Bronchial epithelial cell (primary cell): Measurements from ENCODE around the gene ACE. TPM values are rescaled to one million over a fixed set of nuclear protein-coding genes. Genes with fewer than 3 reads are reported as not detected.

Experiments used
- DNase-seq: peaks from one replicate; pipeline ENCODE4 v3.0.0-alpha.2; 2010; ENCODE audit warnings: low read depth
- FAIRE-seq: peaks from 2 replicates; lab custom pipeline; 2011; peaks lifted over from hg19 to GRCh38; lab: Jason Lieb, UNC
- H3K27me3 ChIP-seq: 2 replicates; pipeline ENCODE4 v1.5.1; 2011; ENCODE audit warnings: low read length; ENCODE audit not compliant: control insufficient read depth, insufficient read depth
- H3K36me3 ChIP-seq: 2 replicates; pipeline ENCODE4 v1.5.1; 2011; ENCODE audit warnings: low read length; ENCODE audit not compliant: control insufficient read depth, insufficient read depth
- H3K4me3 ChIP-seq: 2 replicates; pipeline ENCODE4 v1.5.1; 2011; ENCODE audit warnings: mild to moderate bottlenecking, low read depth, low read length, control low read depth
- total RNA-seq: library from RNA; depleted of rRNA; stranded (reverse); fragments of >200 nt; gene quantifications from 2 replicates; pipeline ENCODE4 v1.2.1, GENCODE V29; 2014
- TF ChIP-seq, protein P1 (sequence below): IDR thresholded peaks from 2 replicates; pipeline ENCODE4 v1.5.1; 2011; ENCODE audit warnings: mild to moderate bottlenecking, moderate library complexity, low read length, control low read depth, inconsistent platforms; ENCODE audit not compliant: insufficient read depth, severe bottlenecking

The ACE gene
- total RNA-seq, 1 donor from 2014 or later, result not detected

DNA sequence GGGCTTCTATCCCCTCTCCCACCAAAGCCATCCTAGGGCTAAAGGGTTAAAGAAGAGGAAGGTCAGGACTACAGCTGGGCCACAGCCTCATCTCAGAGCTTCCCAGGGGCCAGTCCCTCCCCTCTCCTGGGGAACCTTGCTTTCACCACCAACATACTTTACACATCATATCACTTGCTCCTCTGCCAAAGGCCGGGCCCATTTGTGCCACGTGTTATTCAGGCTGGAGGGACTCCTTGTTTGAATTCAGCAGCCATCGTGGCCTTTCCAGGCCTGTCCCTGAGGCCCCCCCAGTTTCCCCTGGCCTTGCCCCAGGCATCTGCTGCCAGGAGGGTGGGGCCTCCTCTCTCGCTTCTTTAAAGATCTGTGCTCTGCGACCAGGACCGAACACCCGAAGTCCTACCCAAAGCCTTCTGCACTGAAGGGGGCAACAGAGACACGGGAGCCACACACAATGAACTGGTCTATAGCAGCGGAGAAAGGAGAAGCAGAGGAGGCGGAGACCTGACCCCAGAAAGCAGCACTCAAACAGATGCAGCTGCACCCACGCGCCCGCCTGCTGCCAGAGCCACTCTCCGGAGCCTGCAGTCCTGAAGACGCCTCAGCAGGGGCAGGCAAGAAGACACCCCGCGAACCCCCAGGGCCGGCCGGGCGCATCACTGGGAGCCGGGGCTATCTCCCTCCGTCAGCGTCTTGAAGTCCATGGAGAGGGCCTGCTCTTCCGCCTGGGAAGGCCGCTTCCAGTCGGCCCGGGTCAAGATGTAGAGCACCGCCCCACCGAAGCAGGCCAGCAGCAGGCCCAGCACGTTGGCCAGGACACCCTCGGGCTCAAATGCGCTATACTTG is 42.9 kb upstream of the ACE start:
- DNase-seq, result peak; percentile 24
- Histone ChIP-seq H3K4me3 (no peak overlapping the region), H3K27me3 (no peaks in the 10 kb centered on the region), H3K36me3 (peaks cover 4% of the 10 kb centered on the region)
- no peak for FAIRE-seq
- TF ChIP-seq, protein P1, sequence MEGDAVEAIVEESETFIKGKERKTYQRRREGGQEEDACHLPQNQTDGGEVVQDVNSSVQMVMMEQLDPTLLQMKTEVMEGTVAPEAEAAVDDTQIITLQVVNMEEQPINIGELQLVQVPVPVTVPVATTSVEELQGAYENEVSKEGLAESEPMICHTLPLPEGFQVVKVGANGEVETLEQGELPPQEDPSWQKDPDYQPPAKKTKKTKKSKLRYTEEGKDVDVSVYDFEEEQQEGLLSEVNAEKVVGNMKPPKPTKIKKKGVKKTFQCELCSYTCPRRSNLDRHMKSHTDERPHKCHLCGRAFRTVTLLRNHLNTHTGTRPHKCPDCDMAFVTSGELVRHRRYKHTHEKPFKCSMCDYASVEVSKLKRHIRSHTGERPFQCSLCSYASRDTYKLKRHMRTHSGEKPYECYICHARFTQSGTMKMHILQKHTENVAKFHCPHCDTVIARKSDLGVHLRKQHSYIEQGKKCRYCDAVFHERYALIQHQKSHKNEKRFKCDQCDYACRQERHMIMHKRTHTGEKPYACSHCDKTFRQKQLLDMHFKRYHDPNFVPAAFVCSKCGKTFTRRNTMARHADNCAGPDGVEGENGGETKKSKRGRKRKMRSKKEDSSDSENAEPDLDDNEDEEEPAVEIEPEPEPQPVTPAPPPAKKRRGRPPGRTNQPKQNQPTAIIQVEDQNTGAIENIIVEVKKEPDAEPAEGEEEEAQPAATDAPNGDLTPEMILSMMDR, result no peak

DNA sequence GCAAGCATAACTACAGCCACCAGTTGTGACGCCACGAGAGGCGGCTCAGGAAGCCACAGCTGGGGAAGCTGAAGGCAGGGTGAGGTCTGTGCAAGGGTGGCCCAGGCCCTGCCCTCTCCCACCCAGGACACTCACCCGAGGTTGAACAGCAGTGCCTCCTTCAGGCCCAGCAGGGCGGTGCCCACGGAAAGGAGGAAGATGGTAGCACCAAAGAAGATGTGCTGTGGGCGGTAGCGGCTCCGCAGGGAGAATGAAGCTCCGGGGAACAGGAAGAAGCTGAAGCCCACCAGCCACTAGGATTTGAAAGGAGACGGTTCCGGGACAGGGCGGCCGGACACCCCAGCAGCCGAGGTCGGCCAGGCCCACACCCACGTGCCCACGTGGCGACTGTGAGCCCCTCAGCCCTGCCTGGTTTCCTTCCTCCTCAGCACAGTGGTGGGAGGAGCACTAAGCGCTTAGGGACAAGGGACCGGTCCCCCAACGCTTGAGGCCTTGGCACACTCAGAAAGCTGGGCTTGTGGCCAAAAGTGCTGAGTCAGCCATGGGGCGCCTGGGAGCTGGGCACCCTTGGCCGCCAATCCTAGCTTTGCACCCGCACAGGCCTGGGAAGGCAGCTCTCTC is 41.8 kb upstream of the ACE start:
- FAIRE-seq (no peak), DNase-seq (peak; percentile 76)
- H3K4me3 ChIP-seq, result no peak overlapping the region
- peaks cover 4% of the 10 kb centered on the region for H3K36me3 ChIP-seq
- H3K27me3 ChIP-seq, result no peaks in the 10 kb centered on the region
- TF ChIP-seq, protein P1, result peak; percentile 30

GRCh38 chr17:63435681-63436522 is 41.0 kb upstream of the ACE start:
- DNase-seq, result peak; percentile 31

DNA sequence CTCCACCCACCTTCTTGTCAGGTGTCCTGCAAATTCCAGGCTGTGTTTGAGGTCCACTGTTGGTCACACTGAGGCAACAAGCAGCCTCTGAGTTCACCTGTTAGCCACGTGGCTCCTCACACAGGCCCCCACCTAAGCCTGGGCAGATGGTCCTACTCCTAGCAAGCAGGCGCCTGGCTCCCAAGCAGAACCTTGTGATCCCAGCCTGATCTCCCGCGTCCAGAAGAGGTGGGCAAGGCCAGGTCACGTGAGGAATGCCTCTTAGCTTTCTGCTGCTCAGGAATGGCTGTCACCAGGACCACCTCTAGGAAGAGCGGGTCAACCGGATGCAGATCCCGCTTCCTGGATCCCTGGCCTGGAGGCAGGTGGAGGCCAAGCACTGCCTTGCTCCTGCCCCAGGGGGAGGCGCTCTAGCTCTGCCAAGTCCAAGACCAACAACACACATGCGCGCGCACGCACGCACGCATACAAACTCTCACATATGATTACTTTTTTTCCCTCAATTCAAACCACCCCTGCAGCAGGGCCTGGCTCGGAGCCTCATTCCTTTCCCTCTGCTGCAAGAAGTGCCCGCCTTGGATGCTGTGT is 40.2 kb upstream of the ACE start:
- DNase-seq (no peak), FAIRE-seq (no peak)
- TF ChIP-seq, protein P1, result no peak

More at GRCh38 chr17:63435681-63436522, 41.0 kb upstream of the ACE start:
- FAIRE-seq, result no peak
- Histone ChIP-seq H3K36me3 (peaks cover 4% of the 10 kb centered on the region), H3K27me3 (no peaks in the 10 kb centered on the region), H3K4me3 (no peak overlapping the region)
- TF ChIP-seq, protein P1, result peak; percentile 66

GRCh38 chr17:63437287-63438091 is 39.4 kb upstream of the ACE start:
- DNase-seq (no peak), FAIRE-seq (no peak)
- H3K36me3 ChIP-seq, result peaks cover 5% of the 10 kb centered on the region
- TF ChIP-seq, protein P1, result no peak
- H3K27me3 ChIP-seq, result no peaks in the 10 kb centered on the region
- H3K4me3 ChIP-seq, result no peak overlapping the region

More for the DNA sequence above, 40.2 kb upstream of the ACE start:
- peaks cover 5% of the 10 kb centered on the region for H3K36me3 ChIP-seq
- no peak overlapping the region for H3K4me3 ChIP-seq
- no peaks in the 10 kb centered on the region for H3K27me3 ChIP-seq
